ENCODE results near the gene ARHGAP44. TPM values are rescaled to one million over a fixed set of nuclear protein-coding genes. Genes with fewer than 3 reads are reported as not detected.

ARHGAP44 gene
- total and polyA plus RNA-seq, 2 of the 13 experiments (the other 11 are each of a cell fraction or from before 2014, with no cell fraction given), result 0.79 to 3.1 TPM

- no peak for TF ChIP-seq HMG20B (CRISPR knock-in tag; conservative IDR thresholded peaks at IDR 0.05)
- TF ChIP-seq ZNF326 (CRISPR knock-in tag; IDR thresholded peaks at IDR 0.05; ENCODE audit: borderline replicate concordance), result no peak
Measured at GRCh38 chr17:12966413-12966812, 177.1 kb downstream of the ARHGAP44 start (continued).

GRCh38 chr17:12967962-12968361, 178.7 kb downstream of the ARHGAP44 start:
- in situ Hi-C loops (cut with HindIII; ENCODE audit: extremely low pct_ligation_motif_present, low pct_unique_long_range_greater_than_20kb), result no loop called here
- H3K9me3 ChIP-seq (ENCODE audit: low read length), result no peaks in the 10 kb centered on the region
- FAIRE-seq (no peak), DNase-seq (ENCODE audit: low spot score) (no peak), ATAC-seq (no peak)
- no peak overlapping the region for H3K9ac ChIP-seq (ENCODE audit: insufficient read depth, low read depth, low read length)
- H3K79me2 ChIP-seq (ENCODE audit: insufficient read depth, low read length), result no peaks in the 10 kb centered on the region
- intact Hi-C loops (cut with micrococcal nuclease; ENCODE audit: unreplicated experiment), result no loop called here
- no peak for TF ChIP-seq DDIT3 (CRISPR knock-in tag; IDR thresholded peaks at IDR 0.05)
- no peak for TF ChIP-seq ZNF136 (CRISPR knock-in tag; IDR thresholded peaks at IDR 0.05; ENCODE audit: low read depth)
- no peak for TF ChIP-seq ZNF850 (CRISPR knock-in tag; conservative IDR thresholded peaks at IDR 0.05)
- TF ChIP-seq, protein P1, sequence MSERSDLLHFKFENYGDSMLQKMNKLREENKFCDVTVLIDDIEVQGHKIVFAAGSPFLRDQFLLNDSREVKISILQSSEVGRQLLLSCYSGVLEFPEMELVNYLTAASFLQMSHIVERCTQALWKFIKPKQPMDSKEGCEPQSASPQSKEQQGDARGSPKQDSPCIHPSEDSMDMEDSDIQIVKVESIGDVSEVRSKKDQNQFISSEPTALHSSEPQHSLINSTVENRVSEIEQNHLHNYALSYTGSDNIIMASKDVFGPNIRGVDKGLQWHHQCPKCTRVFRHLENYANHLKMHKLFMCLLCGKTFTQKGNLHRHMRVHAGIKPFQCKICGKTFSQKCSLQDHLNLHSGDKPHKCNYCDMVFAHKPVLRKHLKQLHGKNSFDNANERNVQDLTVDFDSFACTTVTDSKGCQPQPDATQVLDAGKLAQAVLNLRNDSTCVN (CRISPR knock-in tag; IDR thresholded peaks at IDR 0.05; ENCODE audit: borderline replicate concordance), result no peak
- no peak for TF ChIP-seq FOXA3 (CRISPR knock-in tag; IDR thresholded peaks at IDR 0.05)
- TF ChIP-seq POGZ (CRISPR knock-in tag; IDR thresholded peaks at IDR 0.05), result no peak
- no peak for TF ChIP-seq ZNF205 (CRISPR knock-in tag; IDR thresholded peaks at IDR 0.05)
- TF ChIP-seq RFXAP (CRISPR knock-in tag; IDR thresholded peaks at IDR 0.05; ENCODE audit: borderline replicate concordance), result no peak
- no peak for TF ChIP-seq CCDC6 (CRISPR knock-in tag; IDR thresholded peaks at IDR 0.05)
- no peak for TF ChIP-seq ZFAT (CRISPR knock-in tag; conservative IDR thresholded peaks at IDR 0.05)
- no peak for TF ChIP-seq ZBTB39 (CRISPR knock-in tag; IDR thresholded peaks at IDR 0.05)
- TF ChIP-seq NFE2L1 (CRISPR knock-in tag; IDR thresholded peaks at IDR 0.05; ENCODE audit: borderline replicate concordance), result no peak
- TF ChIP-seq, protein P2, sequence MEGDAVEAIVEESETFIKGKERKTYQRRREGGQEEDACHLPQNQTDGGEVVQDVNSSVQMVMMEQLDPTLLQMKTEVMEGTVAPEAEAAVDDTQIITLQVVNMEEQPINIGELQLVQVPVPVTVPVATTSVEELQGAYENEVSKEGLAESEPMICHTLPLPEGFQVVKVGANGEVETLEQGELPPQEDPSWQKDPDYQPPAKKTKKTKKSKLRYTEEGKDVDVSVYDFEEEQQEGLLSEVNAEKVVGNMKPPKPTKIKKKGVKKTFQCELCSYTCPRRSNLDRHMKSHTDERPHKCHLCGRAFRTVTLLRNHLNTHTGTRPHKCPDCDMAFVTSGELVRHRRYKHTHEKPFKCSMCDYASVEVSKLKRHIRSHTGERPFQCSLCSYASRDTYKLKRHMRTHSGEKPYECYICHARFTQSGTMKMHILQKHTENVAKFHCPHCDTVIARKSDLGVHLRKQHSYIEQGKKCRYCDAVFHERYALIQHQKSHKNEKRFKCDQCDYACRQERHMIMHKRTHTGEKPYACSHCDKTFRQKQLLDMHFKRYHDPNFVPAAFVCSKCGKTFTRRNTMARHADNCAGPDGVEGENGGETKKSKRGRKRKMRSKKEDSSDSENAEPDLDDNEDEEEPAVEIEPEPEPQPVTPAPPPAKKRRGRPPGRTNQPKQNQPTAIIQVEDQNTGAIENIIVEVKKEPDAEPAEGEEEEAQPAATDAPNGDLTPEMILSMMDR (CRISPR knock-in tag; IDR thresholded peaks at IDR 0.05), result no peak
- CTCF ChIA-PET (ENCODE audit: low intra/inter-chr PET ratio, low total read pairs), result no interaction called here
- no peak overlapping the region for H3K4me2 ChIP-seq (ENCODE audit: low read depth, low read length)
- H3K27ac ChIP-seq (ENCODE audit: extremely low read length, insufficient read depth, low read length), result no peak overlapping the region
- H4K20me1 ChIP-seq (ENCODE audit: insufficient read depth, low read length), result no peaks in the 10 kb centered on the region
- H3K4me1 ChIP-seq (ENCODE audit: insufficient read depth, low read length), result no peaks in the 10 kb centered on the region
- H3K4me3 ChIP-seq (replicated peaks in 1 of 3; ENCODE audit: insufficient read depth in 1 of 3, low read depth in 2 of 3, low read length in 3 of 3), result no peak overlapping the region
- WGBS (ENCODE audit: low lambda C conversion rate), result 45% methylated on average over 11 of the region's 11 CpGs
- no TSS peak for BruUV-seq (replicated peaks)
- H2AFZ ChIP-seq (ENCODE audit: low read length), result no peak overlapping the region
- POLR2A ChIA-PET, result no interaction called here
- H3K36me3 ChIP-seq (replicated peaks in 1 of 2; ENCODE audit: control insufficient read depth in 1 of 2, insufficient read depth in 2 of 2, low read length in 2 of 2), result no peaks in the 10 kb centered on the region
- H3K27me3 ChIP-seq (ENCODE audit: control insufficient read depth in 1 of 2, insufficient read depth in 2 of 2, low read length in 2 of 2), result no peaks in the 10 kb centered on the region

All from HepG2 (cell line).